HEK293 (cell line): ENCODE measurements around the gene ZAR1.
"Not testable (repeated sequence)": the region's sequence is repeated elsewhere in the genome, so short reads cannot be mapped to it uniquely, and the experiment has no call there.

Experiments used
- HOXC10 ChIP-seq: sonication (generic); formaldehyde crosslinking; IDR thresholded peaks from 2 replicates; pipeline ENCODE4 v1.8.1; 2023; ENCODE audit warnings: mild to moderate bottlenecking, missing genetic modification reagents
- PRDM1 ChIP-seq: fragments of 450-650 bp; formaldehyde crosslinking; IDR thresholded peaks from 2 replicates; pipeline ENCODE4; 2016; ENCODE audit warnings: missing biosample characterization, missing genetic modification characterization
- REPIN1 ChIP-seq: fragments of 450-650 bp; formaldehyde crosslinking; IDR thresholded peaks from 2 replicates; pipeline ENCODE4 v1.5.1; 2017; ENCODE audit warnings: missing biosample characterization, missing genetic modification characterization, low read depth
- ZBTB20 ChIP-seq: fragments of 450-650 bp; formaldehyde crosslinking; IDR thresholded peaks from 2 replicates; pipeline ENCODE4 v1.5.1; 2016; ENCODE audit warnings: missing biosample characterization, missing genetic modification characterization
- ZNF19 ChIP-seq: fragments of 450-650 bp; formaldehyde crosslinking; IDR thresholded peaks from 2 replicates; pipeline ENCODE4; 2016; ENCODE audit warnings: missing biosample characterization, missing genetic modification characterization, low read depth
- ZNF561 ChIP-seq: fragments of 450-650 bp; IDR thresholded peaks from 2 replicates; pipeline ENCODE4 v1.5.1; 2018; ENCODE audit warnings: missing biosample characterization, missing genetic modification characterization, borderline replicate concordance
- ZNF707 ChIP-seq: fragments of 450-650 bp; formaldehyde crosslinking; IDR thresholded peaks from 2 replicates; pipeline ENCODE4 v1.5.1; 2016; ENCODE audit warnings: missing biosample characterization, missing genetic modification characterization
- ZNF777 ChIP-seq: fragments of 450-650 bp; formaldehyde crosslinking; IDR thresholded peaks from 2 replicates; pipeline ENCODE4 v1.5.1; 2017; ENCODE audit warnings: missing biosample characterization, missing genetic modification characterization, borderline replicate concordance
- TF ChIP-seq, protein P1 (sequence below): fragments of 450-650 bp; formaldehyde crosslinking; IDR thresholded peaks from 2 replicates; pipeline ENCODE4 v1.5.1; 2016; ENCODE audit warnings: missing biosample characterization, missing genetic modification characterization
- TF ChIP-seq, protein P2 (sequence below): fragments of 450-650 bp; formaldehyde crosslinking; IDR thresholded peaks from 2 replicates; pipeline ENCODE4 v1.5.1; 2017; ENCODE audit warnings: missing biosample characterization, mild to moderate bottlenecking, missing genetic modification characterization, moderate library complexity
- TF ChIP-seq, protein P3 (sequence below): fragments of 450-650 bp; formaldehyde crosslinking; IDR thresholded peaks from 2 replicates; pipeline ENCODE4 v1.5.1; 2017; ENCODE audit warnings: missing biosample characterization, missing genetic modification characterization

DNA sequence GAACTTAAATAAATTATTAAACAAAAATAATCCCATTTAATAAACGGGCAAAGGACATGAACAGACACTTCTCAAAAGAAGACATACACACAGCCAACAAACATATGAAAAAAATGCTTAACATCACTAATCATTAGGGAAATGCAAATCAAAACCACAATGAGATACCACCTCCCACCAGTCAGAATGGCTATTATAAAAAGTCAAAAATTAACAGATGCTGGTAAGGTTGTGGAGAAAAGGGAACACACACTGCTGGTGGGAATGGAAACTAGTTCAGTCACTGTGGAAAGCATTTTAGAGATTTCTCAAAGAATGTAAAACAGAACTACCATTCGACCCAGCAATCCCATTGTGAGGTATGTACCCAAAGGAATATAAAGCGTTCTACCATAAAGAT is 38.4 kb upstream of the ZAR1 start:
- not testable (repeated sequence) for TF ChIP-seq PRDM1 (tag by site-specific recombination); ZNF707 (tag by site-specific recombination); ZNF19 (tag by site-specific recombination); HOXC10 (CRISPR knock-in tag); ZNF561 (tag by site-specific recombination); ZBTB20 (tag by site-specific recombination); REPIN1; ZNF777 (tag by site-specific recombination)
- TF ChIP-seq, protein P1, sequence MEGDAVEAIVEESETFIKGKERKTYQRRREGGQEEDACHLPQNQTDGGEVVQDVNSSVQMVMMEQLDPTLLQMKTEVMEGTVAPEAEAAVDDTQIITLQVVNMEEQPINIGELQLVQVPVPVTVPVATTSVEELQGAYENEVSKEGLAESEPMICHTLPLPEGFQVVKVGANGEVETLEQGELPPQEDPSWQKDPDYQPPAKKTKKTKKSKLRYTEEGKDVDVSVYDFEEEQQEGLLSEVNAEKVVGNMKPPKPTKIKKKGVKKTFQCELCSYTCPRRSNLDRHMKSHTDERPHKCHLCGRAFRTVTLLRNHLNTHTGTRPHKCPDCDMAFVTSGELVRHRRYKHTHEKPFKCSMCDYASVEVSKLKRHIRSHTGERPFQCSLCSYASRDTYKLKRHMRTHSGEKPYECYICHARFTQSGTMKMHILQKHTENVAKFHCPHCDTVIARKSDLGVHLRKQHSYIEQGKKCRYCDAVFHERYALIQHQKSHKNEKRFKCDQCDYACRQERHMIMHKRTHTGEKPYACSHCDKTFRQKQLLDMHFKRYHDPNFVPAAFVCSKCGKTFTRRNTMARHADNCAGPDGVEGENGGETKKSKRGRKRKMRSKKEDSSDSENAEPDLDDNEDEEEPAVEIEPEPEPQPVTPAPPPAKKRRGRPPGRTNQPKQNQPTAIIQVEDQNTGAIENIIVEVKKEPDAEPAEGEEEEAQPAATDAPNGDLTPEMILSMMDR: not testable (repeated sequence)
- TF ChIP-seq, protein P2, sequence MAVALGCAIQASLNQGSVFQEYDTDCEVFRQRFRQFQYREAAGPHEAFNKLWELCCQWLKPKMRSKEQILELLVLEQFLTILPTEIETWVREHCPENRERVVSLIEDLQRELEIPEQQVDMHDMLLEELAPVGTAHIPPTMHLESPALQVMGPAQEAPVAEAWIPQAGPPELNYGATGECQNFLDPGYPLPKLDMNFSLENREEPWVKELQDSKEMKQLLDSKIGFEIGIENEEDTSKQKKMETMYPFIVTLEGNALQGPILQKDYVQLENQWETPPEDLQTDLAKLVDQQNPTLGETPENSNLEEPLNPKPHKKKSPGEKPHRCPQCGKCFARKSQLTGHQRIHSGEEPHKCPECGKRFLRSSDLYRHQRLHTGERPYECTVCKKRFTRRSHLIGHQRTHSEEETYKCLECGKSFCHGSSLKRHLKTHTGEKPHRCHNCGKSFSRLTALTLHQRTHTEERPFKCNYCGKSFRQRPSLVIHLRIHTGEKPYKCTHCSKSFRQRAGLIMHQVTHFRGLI (tag by site-specific recombination): not testable (repeated sequence)
- TF ChIP-seq, protein P3, sequence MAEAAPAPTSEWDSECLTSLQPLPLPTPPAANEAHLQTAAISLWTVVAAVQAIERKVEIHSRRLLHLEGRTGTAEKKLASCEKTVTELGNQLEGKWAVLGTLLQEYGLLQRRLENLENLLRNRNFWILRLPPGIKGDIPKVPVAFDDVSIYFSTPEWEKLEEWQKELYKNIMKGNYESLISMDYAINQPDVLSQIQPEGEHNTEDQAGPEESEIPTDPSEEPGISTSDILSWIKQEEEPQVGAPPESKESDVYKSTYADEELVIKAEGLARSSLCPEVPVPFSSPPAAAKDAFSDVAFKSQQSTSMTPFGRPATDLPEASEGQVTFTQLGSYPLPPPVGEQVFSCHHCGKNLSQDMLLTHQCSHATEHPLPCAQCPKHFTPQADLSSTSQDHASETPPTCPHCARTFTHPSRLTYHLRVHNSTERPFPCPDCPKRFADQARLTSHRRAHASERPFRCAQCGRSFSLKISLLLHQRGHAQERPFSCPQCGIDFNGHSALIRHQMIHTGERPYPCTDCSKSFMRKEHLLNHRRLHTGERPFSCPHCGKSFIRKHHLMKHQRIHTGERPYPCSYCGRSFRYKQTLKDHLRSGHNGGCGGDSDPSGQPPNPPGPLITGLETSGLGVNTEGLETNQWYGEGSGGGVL: not testable (repeated sequence)
